ENCODE data around the gene FARP1. TPM values are rescaled to one million over a fixed set of nuclear protein-coding genes. Genes with fewer than 3 reads are reported as not detected.
A peak's percentile ranks its signal among the peaks of the same experiment; 100 is the strongest.

The FARP1 gene
- total RNA-seq, 1 donor from 2014 or later = 278 TPM

- H3K4me3 Mint-ChIP-seq (ENCODE audit: low read depth) = no peak overlapping the region
- peaks cover 38% of the 10 kb centered on the region for H3K4me1 Mint-ChIP-seq (ENCODE audit: low read depth)
- no peaks in the 10 kb centered on the region for H3K27me3 Mint-ChIP-seq
- H3K27ac Mint-ChIP-seq = peak overlapping the region; percentile 53
- no peak for TF ChIP-seq CTCF (IDR thresholded peaks at IDR 0.05; ENCODE audit: unreplicated experiment)
- peaks cover 15% of the 10 kb centered on the region for H3K9me3 Mint-ChIP-seq (ENCODE audit: low read depth)
- DNase-seq (ENCODE audit: low spot score, unreplicated experiment) = no peak
- peaks cover 32% of the 10 kb centered on the region for H3K36me3 Mint-ChIP-seq (ENCODE audit: insufficient read depth)
Measured at GRCh38 chr13:98201189-98201588, 58.3 kb downstream of the FARP1 start.

GRCh38 chr13:98201984-98202383 is 59.1 kb downstream of the FARP1 start:
- peaks cover 18% of the 10 kb centered on the region for H3K9me3 Mint-ChIP-seq (ENCODE audit: low read depth)
- H3K4me3 Mint-ChIP-seq (ENCODE audit: low read depth) = peak overlapping the region; percentile 31
- no peak for TF ChIP-seq CTCF (IDR thresholded peaks at IDR 0.05; ENCODE audit: unreplicated experiment)
- peak overlapping the region; percentile 88 for H3K27ac Mint-ChIP-seq
- peaks cover 36% of the 10 kb centered on the region for H3K36me3 Mint-ChIP-seq (ENCODE audit: insufficient read depth)
- peaks cover 44% of the 10 kb centered on the region for H3K4me1 Mint-ChIP-seq (ENCODE audit: low read depth)
- no peak for DNase-seq (ENCODE audit: low spot score, unreplicated experiment)
- H3K27me3 Mint-ChIP-seq = no peaks in the 10 kb centered on the region

GRCh38 chr13:98203646-98204326 is 60.9 kb downstream of the FARP1 start:
- Mint-ChIP-seq H3K36me3 (ENCODE audit: insufficient read depth) (peaks cover 38% of the 10 kb centered on the region), H3K9me3 (ENCODE audit: low read depth) (peaks cover 21% of the 10 kb centered on the region), H3K4me1 (ENCODE audit: low read depth) (peaks cover 50% of the 10 kb centered on the region), H3K27me3 (no peaks in the 10 kb centered on the region), H3K27ac (no peak overlapping the region), H3K4me3 (ENCODE audit: low read depth) (no peak overlapping the region)
- TF ChIP-seq CTCF (IDR thresholded peaks at IDR 0.05; ENCODE audit: unreplicated experiment) = no peak
- DNase-seq (ENCODE audit: low spot score, unreplicated experiment) = no peak

GRCh38 chr13:98204546-98204945 is 61.7 kb downstream of the FARP1 start:
- Mint-ChIP-seq H3K9me3 (ENCODE audit: low read depth) (peaks cover 21% of the 10 kb centered on the region), H3K27me3 (no peaks in the 10 kb centered on the region), H3K4me3 (ENCODE audit: low read depth) (no peak overlapping the region), H3K4me1 (ENCODE audit: low read depth) (peaks cover 44% of the 10 kb centered on the region), H3K27ac (no peak overlapping the region), H3K36me3 (ENCODE audit: insufficient read depth) (peaks cover 40% of the 10 kb centered on the region)
- no peak for DNase-seq (ENCODE audit: low spot score, unreplicated experiment)
- no peak for TF ChIP-seq CTCF (IDR thresholded peaks at IDR 0.05; ENCODE audit: unreplicated experiment)

- H3K36me3 Mint-ChIP-seq (ENCODE audit: insufficient read depth) = peaks cover 51% of the 10 kb centered on the region
- peaks cover 28% of the 10 kb centered on the region for H3K9me3 Mint-ChIP-seq (ENCODE audit: low read depth)
- no peaks in the 10 kb centered on the region for H3K27me3 Mint-ChIP-seq
- no peak for TF ChIP-seq CTCF (IDR thresholded peaks at IDR 0.05; ENCODE audit: unreplicated experiment)
- peak overlapping the region; percentile 1 for H3K27ac Mint-ChIP-seq
- no peak for DNase-seq (ENCODE audit: low spot score, unreplicated experiment)
- peaks cover 21% of the 10 kb centered on the region for H3K4me1 Mint-ChIP-seq (ENCODE audit: low read depth)
- H3K4me3 Mint-ChIP-seq (ENCODE audit: low read depth) = no peak overlapping the region
Measured at GRCh38 chr13:98206946-98207345, 64.1 kb downstream of the FARP1 start.
